ENCODE results near the gene CLPTM1L.
A peak's percentile ranks its signal among the peaks of the same experiment; 100 is the strongest.

GRCh38 chr5:1380011-1380817, 35.3 kb upstream of the CLPTM1L start:
- TF ChIP-seq MCM7 (IDR thresholded peaks at IDR 0.05) = no peak
- no peak for TF ChIP-seq SRF (CRISPR knock-in tag; IDR thresholded peaks at IDR 0.05)
- TF ChIP-seq ZNF639 (CRISPR knock-in tag; conservative IDR thresholded peaks at IDR 0.05 in 1 of 2, IDR thresholded peaks at IDR 0.05 in 1 of 2) = no peak
- no peak for TF ChIP-seq ZFP36 (IDR thresholded peaks at IDR 0.05; ENCODE audit: low read depth, low read length, partially characterized antibody)
- peak; percentile 64 to 97 (median 78) for TF ChIP-seq CTCF (IDR thresholded peaks at IDR 0.05 in 2 of 3, conservative IDR thresholded peaks at IDR 0.05 in 1 of 3; ENCODE audit: insufficient read depth in 2 of 3, low read depth in 1 of 3, low read length in 3 of 3)
- TF ChIP-seq ZFX (CRISPR knock-in tag; IDR thresholded peaks at IDR 0.05) = no peak
- TF ChIP-seq ILK (tag; IDR thresholded peaks at IDR 0.05; ENCODE audit: borderline replicate concordance, low read depth) = no peak
- TF ChIP-seq ZSCAN29 (IDR thresholded peaks at IDR 0.05) = no peak
- TF ChIP-seq ZKSCAN1 (IDR thresholded peaks at IDR 0.05; ENCODE audit: low read depth, low read length) = no peak

Data from K562 (cell line).